ENCODE measurements around the gene LEKR1.

The LEKR1 gene

DNA sequence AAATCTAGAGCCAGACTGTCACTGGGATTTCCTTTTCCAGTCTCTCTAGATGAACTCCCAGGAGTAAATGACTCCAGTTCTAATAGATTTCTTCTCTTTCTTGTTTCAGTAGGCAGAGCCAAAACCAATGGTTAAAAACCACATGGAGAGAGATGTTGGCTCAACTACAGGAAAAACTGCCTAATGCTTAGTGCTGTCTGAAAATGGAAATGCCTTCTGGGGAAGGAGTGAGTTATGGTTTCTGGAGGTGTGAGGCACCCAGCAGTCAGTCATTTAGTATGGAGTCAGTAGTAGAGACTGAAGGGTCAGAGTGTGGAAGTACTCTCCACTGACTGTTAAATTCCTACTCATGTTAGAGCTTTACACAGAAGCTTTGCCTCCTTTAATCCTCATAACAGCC, 197.1 kb downstream of the LEKR1 start:
- no peaks in the 10 kb centered on the region for H3K9me3 ChIP-seq (ENCODE audit: control insufficient read depth, insufficient read depth, low read length)
- H3K4me1 ChIP-seq (ENCODE audit: control insufficient read depth, insufficient read depth, low read length), result no peaks in the 10 kb centered on the region
- no peak overlapping the region for H3K9ac ChIP-seq (ENCODE audit: low read depth, low read length)
- no peaks in the 10 kb centered on the region for H3K36me3 ChIP-seq (ENCODE audit: control insufficient read depth, insufficient read depth, low read length)
- H3K4me3 ChIP-seq (ENCODE audit: low read depth, low read length), result no peak overlapping the region
- H3K27me3 ChIP-seq (ENCODE audit: control insufficient read depth, insufficient read depth, low read length), result no peaks in the 10 kb centered on the region

DNA sequence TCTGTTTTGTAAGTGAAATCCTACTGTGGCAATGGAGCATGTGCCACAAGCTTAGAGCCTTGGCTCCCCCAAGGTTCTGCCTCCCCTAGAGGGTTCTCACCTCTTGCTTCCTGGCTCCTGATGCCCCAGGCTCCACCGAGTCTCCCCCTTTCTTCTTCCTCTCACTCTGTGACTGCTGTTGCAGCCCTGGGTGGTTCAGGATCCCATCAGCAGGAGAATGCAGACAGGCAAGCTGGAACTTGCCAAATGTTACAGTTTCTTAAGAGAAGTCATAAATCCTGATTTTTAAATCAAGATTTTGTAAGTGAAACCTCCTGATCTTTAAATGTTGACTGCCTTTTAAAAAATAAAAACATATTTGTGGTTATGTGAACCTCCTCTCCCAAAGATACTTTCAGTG, 199.9 kb downstream of the LEKR1 start:
- H3K9ac ChIP-seq (ENCODE audit: low read depth, low read length), result no peak overlapping the region
- no peaks in the 10 kb centered on the region for H3K27me3 ChIP-seq (ENCODE audit: control insufficient read depth, insufficient read depth, low read length)
- H3K36me3 ChIP-seq (ENCODE audit: control insufficient read depth, insufficient read depth, low read length), result no peaks in the 10 kb centered on the region
- H3K4me3 ChIP-seq (ENCODE audit: low read depth, low read length), result no peak overlapping the region
- no peaks in the 10 kb centered on the region for H3K9me3 ChIP-seq (ENCODE audit: control insufficient read depth, insufficient read depth, low read length)
- H3K4me1 ChIP-seq (ENCODE audit: control insufficient read depth, insufficient read depth, low read length), result no peaks in the 10 kb centered on the region

- Histone ChIP-seq H3K9ac (ENCODE audit: low read depth, low read length) (no peak overlapping the region), H3K27me3 (ENCODE audit: control insufficient read depth, insufficient read depth, low read length) (no peaks in the 10 kb centered on the region), H3K9me3 (ENCODE audit: control insufficient read depth, insufficient read depth, low read length) (no peaks in the 10 kb centered on the region), H3K36me3 (ENCODE audit: control insufficient read depth, insufficient read depth, low read length) (no peaks in the 10 kb centered on the region), H3K4me3 (ENCODE audit: low read depth, low read length) (no peak overlapping the region), H3K4me1 (ENCODE audit: control insufficient read depth, insufficient read depth, low read length) (no peaks in the 10 kb centered on the region)
Measured at GRCh38 chr3:157027861-157028745, 201.9 kb downstream of the LEKR1 start.

DNA sequence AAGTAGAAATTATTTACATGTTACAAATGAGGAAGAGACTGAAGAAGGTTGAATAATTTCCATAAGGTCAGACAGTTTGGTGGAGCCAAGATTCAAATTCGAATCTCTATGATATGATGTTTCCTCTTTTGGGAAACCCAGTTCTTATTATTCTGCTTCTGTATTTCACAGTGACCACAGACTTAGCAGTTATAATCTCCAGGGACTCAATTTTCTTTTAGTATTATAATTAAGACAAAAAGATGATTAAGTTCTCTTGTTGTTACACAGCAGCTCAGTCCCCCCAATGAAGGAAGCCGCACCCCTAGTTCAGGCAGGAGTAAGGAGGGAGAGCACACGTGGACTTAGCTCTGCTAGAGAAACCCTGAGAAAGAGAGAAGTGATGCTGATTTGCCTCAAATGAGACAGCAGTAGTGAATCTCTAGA, 203.2 kb downstream of the LEKR1 start:
- H3K27me3 ChIP-seq (ENCODE audit: control insufficient read depth, insufficient read depth, low read length), result no peaks in the 10 kb centered on the region
- no peak overlapping the region for H3K4me3 ChIP-seq (ENCODE audit: low read depth, low read length)
- H3K9me3 ChIP-seq (ENCODE audit: control insufficient read depth, insufficient read depth, low read length), result no peaks in the 10 kb centered on the region
- H3K4me1 ChIP-seq (ENCODE audit: control insufficient read depth, insufficient read depth, low read length), result no peaks in the 10 kb centered on the region
- no peak overlapping the region for H3K9ac ChIP-seq (ENCODE audit: low read depth, low read length)
- no peaks in the 10 kb centered on the region for H3K36me3 ChIP-seq (ENCODE audit: control insufficient read depth, insufficient read depth, low read length)

- Histone ChIP-seq H3K4me3 (ENCODE audit: low read depth, low read length) (no peak overlapping the region), H3K9ac (ENCODE audit: low read depth, low read length) (no peak overlapping the region), H3K36me3 (ENCODE audit: control insufficient read depth, insufficient read depth, low read length) (no peaks in the 10 kb centered on the region), H3K4me1 (ENCODE audit: control insufficient read depth, insufficient read depth, low read length) (no peaks in the 10 kb centered on the region), H3K27me3 (ENCODE audit: control insufficient read depth, insufficient read depth, low read length) (no peaks in the 10 kb centered on the region), H3K9me3 (ENCODE audit: control insufficient read depth, insufficient read depth, low read length) (no peaks in the 10 kb centered on the region)
Measured at GRCh38 chr3:157030712-157031111, 204.6 kb downstream of the LEKR1 start.

- Histone ChIP-seq H3K4me3 (ENCODE audit: low read depth, low read length) (no peak overlapping the region), H3K27me3 (ENCODE audit: control insufficient read depth, insufficient read depth, low read length) (no peaks in the 10 kb centered on the region), H3K36me3 (ENCODE audit: control insufficient read depth, insufficient read depth, low read length) (no peaks in the 10 kb centered on the region), H3K4me1 (ENCODE audit: control insufficient read depth, insufficient read depth, low read length) (no peaks in the 10 kb centered on the region), H3K9me3 (ENCODE audit: control insufficient read depth, insufficient read depth, low read length) (no peaks in the 10 kb centered on the region), H3K9ac (ENCODE audit: low read depth, low read length) (no peak overlapping the region)
Measured at GRCh38 chr3:157033001-157033400, 206.8 kb downstream of the LEKR1 start.

DNA sequence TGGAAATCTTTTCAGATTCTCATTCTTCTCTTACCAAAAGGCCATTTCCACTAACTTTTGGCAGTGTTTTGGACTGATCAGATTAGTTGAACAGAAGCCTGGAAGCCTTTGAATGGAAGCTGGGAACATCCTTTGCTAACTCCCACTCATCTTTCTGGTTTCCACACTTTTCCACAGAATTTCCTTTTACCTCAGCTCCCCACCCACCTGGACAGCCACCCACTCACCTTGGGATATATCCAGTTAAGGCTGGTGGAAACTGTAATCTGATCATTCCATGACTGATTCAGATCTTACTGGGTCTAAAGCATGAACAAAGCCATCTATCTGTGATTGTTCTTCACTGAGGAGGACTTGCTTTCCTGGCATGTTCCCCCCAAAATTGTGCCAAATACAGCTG, 214.3 kb downstream of the LEKR1 start:
- peaks cover 7% of the 10 kb centered on the region for H3K27me3 ChIP-seq (ENCODE audit: control insufficient read depth, insufficient read depth, low read length)
- no peaks in the 10 kb centered on the region for H3K36me3 ChIP-seq (ENCODE audit: control insufficient read depth, insufficient read depth, low read length)
- no peaks in the 10 kb centered on the region for H3K4me1 ChIP-seq (ENCODE audit: control insufficient read depth, insufficient read depth, low read length)
- no peaks in the 10 kb centered on the region for H3K9me3 ChIP-seq (ENCODE audit: control insufficient read depth, insufficient read depth, low read length)
- no peak overlapping the region for H3K4me3 ChIP-seq (ENCODE audit: low read depth, low read length)
- H3K9ac ChIP-seq (ENCODE audit: low read depth, low read length), result no peak overlapping the region

DNA sequence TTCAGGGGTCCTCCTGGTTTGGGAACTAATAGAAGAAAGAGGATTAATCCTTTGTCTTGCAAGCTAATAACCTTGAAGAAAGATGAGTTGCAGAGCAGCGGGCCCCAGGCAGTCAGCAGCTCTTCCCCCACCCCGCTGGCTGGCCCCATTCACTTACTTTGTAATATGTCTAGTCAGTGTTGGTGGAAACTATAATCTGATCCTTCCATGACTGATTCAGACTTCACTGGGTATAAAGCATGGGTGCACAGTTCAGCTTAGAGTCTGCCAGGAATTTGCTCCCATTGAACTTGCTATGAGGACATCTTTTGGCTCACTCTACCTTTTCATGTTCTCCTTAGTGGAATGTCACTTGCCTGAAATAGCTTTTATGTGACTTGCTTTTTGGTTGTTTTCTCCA, 216.1 kb downstream of the LEKR1 start:
- no peak overlapping the region for H3K4me3 ChIP-seq (ENCODE audit: low read depth, low read length)
- H3K9ac ChIP-seq (ENCODE audit: low read depth, low read length), result no peak overlapping the region
- peaks cover 4% of the 10 kb centered on the region for H3K4me1 ChIP-seq (ENCODE audit: control insufficient read depth, insufficient read depth, low read length)
- H3K27me3 ChIP-seq (ENCODE audit: control insufficient read depth, insufficient read depth, low read length), result peaks cover 7% of the 10 kb centered on the region
- no peaks in the 10 kb centered on the region for H3K36me3 ChIP-seq (ENCODE audit: control insufficient read depth, insufficient read depth, low read length)
- H3K9me3 ChIP-seq (ENCODE audit: control insufficient read depth, insufficient read depth, low read length), result no peaks in the 10 kb centered on the region

GRCh38 chr3:157043771-157044170, 217.6 kb downstream of the LEKR1 start:
- peaks cover 7% of the 10 kb centered on the region for H3K27me3 ChIP-seq (ENCODE audit: control insufficient read depth, insufficient read depth, low read length)
- no peaks in the 10 kb centered on the region for H3K9me3 ChIP-seq (ENCODE audit: control insufficient read depth, insufficient read depth, low read length)
- no peak overlapping the region for H3K4me3 ChIP-seq (ENCODE audit: low read depth, low read length)
- H3K36me3 ChIP-seq (ENCODE audit: control insufficient read depth, insufficient read depth, low read length), result no peaks in the 10 kb centered on the region
- peaks cover 4% of the 10 kb centered on the region for H3K4me1 ChIP-seq (ENCODE audit: control insufficient read depth, insufficient read depth, low read length)
- H3K9ac ChIP-seq (ENCODE audit: low read depth, low read length), result no peak overlapping the region

DNA sequence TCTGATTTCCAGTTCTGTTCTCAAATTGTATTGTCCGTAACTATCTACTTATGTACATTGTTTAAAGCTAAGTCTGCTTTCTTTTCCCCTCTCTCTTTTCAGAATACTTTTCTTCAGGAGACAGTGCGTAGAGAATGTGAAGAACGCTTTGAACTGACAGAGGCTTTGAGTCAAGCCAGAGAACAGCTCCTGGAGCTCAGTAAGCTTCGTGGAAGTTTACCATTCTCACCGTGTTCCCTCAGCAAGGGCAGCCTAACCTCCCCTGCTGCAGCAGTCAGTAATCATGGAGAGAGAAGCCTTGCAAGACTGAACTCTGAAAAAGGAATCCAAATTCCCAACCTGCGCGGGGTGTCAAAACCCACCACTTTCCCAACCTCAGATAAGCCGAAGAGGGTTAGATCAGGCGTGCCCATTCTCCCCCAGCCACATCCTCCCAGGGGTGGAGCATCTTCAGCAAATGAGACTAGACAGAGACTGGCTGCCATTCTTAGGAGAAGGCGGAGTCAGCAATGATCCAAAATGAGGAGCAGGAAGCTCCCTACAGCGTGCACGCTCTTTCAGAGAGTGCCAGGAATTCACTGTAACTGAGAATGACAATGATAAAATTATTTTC, 219.2 kb downstream of the LEKR1 start:
- no peak overlapping the region for H3K9ac ChIP-seq (ENCODE audit: low read depth, low read length)
- peaks cover 7% of the 10 kb centered on the region for H3K27me3 ChIP-seq (ENCODE audit: control insufficient read depth, insufficient read depth, low read length)
- H3K4me1 ChIP-seq (ENCODE audit: control insufficient read depth, insufficient read depth, low read length), result peaks cover 4% of the 10 kb centered on the region
- no peaks in the 10 kb centered on the region for H3K9me3 ChIP-seq (ENCODE audit: control insufficient read depth, insufficient read depth, low read length)
- H3K4me3 ChIP-seq (ENCODE audit: low read depth, low read length), result peak overlapping the region; percentile 9
- H3K36me3 ChIP-seq (ENCODE audit: control insufficient read depth, insufficient read depth, low read length), result no peaks in the 10 kb centered on the region

DNA sequence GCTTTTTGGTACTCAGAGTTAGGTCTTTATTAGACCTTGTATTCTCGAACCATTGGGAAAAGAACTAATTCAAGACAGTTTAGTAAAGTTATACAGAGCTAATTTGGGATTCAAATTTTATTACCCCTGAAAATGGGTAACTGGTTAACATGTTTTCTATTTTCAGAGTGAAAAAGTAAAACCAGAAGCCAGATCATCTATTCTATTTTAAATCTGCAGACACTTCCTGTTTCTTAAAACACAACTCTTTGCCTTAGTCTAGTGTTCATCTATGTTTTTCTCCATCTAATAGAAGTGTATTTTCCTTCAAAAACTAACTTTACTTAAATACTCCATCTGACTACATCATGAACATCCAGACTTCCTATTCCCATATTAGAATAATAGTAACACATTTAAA, 220.4 kb downstream of the LEKR1 start:
- Histone ChIP-seq H3K9me3 (ENCODE audit: control insufficient read depth, insufficient read depth, low read length) (no peaks in the 10 kb centered on the region), H3K36me3 (ENCODE audit: control insufficient read depth, insufficient read depth, low read length) (no peaks in the 10 kb centered on the region), H3K27me3 (ENCODE audit: control insufficient read depth, insufficient read depth, low read length) (peaks cover 7% of the 10 kb centered on the region), H3K4me3 (ENCODE audit: low read depth, low read length) (no peak overlapping the region), H3K4me1 (ENCODE audit: control insufficient read depth, insufficient read depth, low read length) (peaks cover 4% of the 10 kb centered on the region), H3K9ac (ENCODE audit: low read depth, low read length) (no peak overlapping the region)

DNA sequence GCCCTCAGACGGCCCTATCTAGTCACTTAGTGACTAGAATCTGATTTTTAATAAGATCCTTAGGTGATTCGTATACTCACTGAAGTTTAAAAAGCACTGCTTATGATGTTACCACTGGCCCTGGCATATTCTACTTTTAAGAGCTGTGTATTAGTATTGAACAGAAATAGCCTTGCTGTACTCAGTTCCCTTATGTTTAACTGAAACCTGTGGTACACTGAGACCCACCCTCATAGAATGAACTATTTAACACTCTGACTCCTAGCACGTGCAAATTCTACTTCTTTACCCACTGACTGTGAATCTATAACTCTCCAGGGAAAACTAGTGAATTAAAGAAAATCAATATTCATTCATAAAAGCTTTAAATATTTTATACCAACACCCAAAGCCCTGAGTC, 224.9 kb downstream of the LEKR1 start:
- H3K27me3 ChIP-seq (ENCODE audit: control insufficient read depth, insufficient read depth, low read length), result no peaks in the 10 kb centered on the region
- no peaks in the 10 kb centered on the region for H3K36me3 ChIP-seq (ENCODE audit: control insufficient read depth, insufficient read depth, low read length)
- no peaks in the 10 kb centered on the region for H3K9me3 ChIP-seq (ENCODE audit: control insufficient read depth, insufficient read depth, low read length)
- H3K4me1 ChIP-seq (ENCODE audit: control insufficient read depth, insufficient read depth, low read length), result peaks cover 4% of the 10 kb centered on the region
- no peak overlapping the region for H3K9ac ChIP-seq (ENCODE audit: low read depth, low read length)
- no peak overlapping the region for H3K4me3 ChIP-seq (ENCODE audit: low read depth, low read length)

Data from iPS-15b (cell line).